GM18870 (cell line): Measurements from ENCODE around the gene SLCO4A1.

Experiments used
- ATAC-seq: cut with Tn5 transposase; IDR thresholded peaks from one replicate; pipeline ENCODE4 v1.9.1; 2021; ENCODE audit warnings: moderate library complexity; ENCODE audit not compliant: unreplicated experiment

SLCO4A1 gene

GRCh38 chr20:62663145-62664018 lies 21.1 kb downstream of the SLCO4A1 start:
- ATAC-seq, result no peak

GRCh38 chr20:62664019-62664971 lies 22.0 kb downstream of the SLCO4A1 start:
- no peak for ATAC-seq

- ATAC-seq, result no peak
Measured at GRCh38 chr20:62665153-62665754, 23.0 kb downstream of the SLCO4A1 start.

- no peak for ATAC-seq
Measured at GRCh38 chr20:62665826-62666735, 23.8 kb downstream of the SLCO4A1 start.

- no peak for ATAC-seq
Measured at GRCh38 chr20:62666736-62667529, 24.6 kb downstream of the SLCO4A1 start.

GRCh38 chr20:62667530-62668440 lies 25.5 kb downstream of the SLCO4A1 start:
- ATAC-seq, result no peak

GRCh38 chr20:62668441-62669027 lies 26.2 kb downstream of the SLCO4A1 start:
- no peak for ATAC-seq

- ATAC-seq, result no peak
Measured at GRCh38 chr20:62669249-62669648, 26.9 kb downstream of the SLCO4A1 start.

GRCh38 chr20:62670156-62670555 lies 27.9 kb downstream of the SLCO4A1 start:
- ATAC-seq, result no peak

- no peak for ATAC-seq
Measured at GRCh38 chr20:62670998-62671397, 28.7 kb downstream of the SLCO4A1 start.

- ATAC-seq, result no peak
Measured at GRCh38 chr20:62671765-62672164, 29.5 kb downstream of the SLCO4A1 start.

GRCh38 chr20:62674370-62674769 lies 32.1 kb downstream of the SLCO4A1 start:
- no peak for ATAC-seq

GRCh38 chr20:62675156-62675876 lies 33.0 kb downstream of the SLCO4A1 start:
- ATAC-seq, result no peak

GRCh38 chr20:62675877-62676260 lies 33.6 kb downstream of the SLCO4A1 start:
- ATAC-seq, result no peak

- ATAC-seq, result no peak
Measured at GRCh38 chr20:62676976-62677375, 34.7 kb downstream of the SLCO4A1 start.

- ATAC-seq, result no peak
Measured at GRCh38 chr20:62677678-62678077, 35.4 kb downstream of the SLCO4A1 start.

- no peak for ATAC-seq
Measured at GRCh38 chr20:62678553-62678952, 36.2 kb downstream of the SLCO4A1 start.
